Activated effector memory CD4-positive, alpha-beta T cell treated with anti-CD3 and anti-CD28 coated beads, Interleukin-2, amount 50 U/mL, for 16 hours (primary cell): Measurements from ENCODE around the gene MAP3K5.

Experiments used
- DNase-seq: peaks from one replicate; pipeline ENCODE4 v3.0.0-alpha.2; 2020

The MAP3K5 gene

DNA sequence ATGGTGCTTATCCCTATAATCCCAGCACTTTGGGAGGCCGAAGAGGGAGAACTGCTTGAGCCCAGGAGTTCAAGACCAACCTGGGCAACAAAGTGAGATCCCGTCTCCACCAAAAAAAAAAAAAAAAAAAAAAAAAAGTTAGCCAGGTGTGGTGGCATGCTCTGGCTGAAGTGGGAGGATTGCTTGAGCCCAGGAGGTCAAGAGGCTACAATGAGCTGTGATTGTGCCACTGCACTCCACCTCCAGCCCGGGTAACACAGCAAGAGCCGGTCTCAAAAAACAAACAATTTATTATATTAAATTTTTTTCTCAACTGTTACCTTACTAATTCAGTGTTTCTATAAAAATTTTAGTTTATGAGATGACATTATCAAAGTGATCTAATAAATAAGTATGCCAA is 156.7 kb downstream of the MAP3K5 start:
- no peak for DNase-seq

DNA sequence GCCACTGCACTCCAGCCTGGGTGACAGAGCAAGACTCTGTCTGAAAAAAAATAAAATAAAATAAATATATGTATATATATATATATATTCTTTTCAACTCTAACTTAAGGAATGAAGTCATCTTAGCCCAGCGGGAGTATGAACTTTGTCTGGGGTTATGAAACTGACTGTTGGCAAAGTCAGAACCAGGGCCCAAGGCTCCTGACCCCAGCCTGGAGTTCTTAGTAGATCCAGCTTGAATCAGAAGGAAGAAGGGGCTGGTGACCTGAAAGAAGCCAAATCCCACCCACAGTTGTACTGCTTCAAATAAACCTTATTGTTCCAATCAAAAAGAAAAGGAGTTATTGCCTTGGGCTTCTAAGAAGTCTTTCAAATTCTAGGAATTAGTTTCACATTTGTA is 158.9 kb downstream of the MAP3K5 start:
- DNase-seq = no peak

- no peak for DNase-seq
Measured at GRCh38 chr6:136628996-136629395, 163.3 kb downstream of the MAP3K5 start.

DNA sequence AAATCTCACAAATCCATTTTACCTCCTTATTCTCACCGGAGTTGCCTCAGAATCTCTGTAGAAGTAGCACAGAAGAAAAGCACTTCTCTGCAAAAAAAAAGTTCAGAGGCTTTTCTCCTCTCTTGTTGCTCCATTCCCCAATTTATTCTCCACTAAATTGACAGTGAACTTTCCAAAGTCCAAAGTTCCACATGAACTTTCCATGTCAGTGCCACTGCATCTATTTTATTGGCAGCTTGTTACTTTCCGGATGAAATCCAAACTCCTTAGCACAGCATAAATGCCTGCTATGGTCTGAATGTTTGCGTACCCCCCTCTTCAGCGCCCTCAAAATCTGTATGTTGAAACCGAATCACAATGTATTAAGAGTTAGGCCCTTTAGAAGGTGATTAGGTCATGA is 165.1 kb downstream of the MAP3K5 start:
- DNase-seq = no peak

DNA sequence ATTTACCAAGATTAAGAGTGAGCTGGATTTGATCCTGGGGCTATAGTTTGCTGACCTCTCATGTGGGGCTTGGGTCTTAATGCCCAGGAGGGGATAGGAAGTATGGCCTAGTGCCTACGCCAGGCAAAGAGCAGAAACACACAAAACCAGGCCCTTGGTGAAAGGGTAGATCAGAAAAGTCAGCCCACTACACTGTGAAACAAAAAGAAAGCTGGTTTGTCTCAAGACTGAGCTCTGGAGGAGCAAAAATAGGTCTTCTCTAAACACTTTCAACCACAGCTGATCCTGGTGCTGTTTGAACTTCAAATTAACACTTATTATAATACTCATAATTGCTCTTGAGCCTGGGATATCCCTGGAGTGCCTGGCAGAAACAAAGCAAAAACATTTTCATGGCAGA is 167.0 kb downstream of the MAP3K5 start:
- no peak for DNase-seq

- DNase-seq = no peak
Measured at GRCh38 chr6:136624347-136624746, 167.9 kb downstream of the MAP3K5 start.

GRCh38 chr6:136618086-136618485 is 174.2 kb downstream of the MAP3K5 start:
- no peak for DNase-seq

GRCh38 chr6:136616527-136616926 is 175.8 kb downstream of the MAP3K5 start:
- DNase-seq = no peak

DNA sequence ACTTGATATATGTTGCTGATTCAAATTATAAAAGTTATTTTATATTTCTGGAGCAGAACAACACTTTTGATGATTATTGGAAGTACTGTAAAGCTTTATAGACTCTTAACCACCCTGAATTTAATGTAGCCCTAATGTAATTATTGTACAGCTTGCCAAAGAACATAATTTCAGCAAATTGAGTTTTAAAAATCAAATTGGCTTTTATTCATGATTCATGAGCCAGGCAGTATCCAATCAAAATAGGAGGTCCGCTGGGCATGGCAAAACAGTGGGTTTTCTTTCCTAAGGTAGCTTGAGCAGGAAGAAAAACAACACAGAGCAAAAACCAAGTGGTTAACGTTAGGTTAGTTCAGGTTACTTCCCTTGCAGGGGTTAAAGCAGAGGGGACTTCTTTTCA is 177.3 kb downstream of the MAP3K5 start:
- DNase-seq = no peak

GRCh38 chr6:136614350-136614749 is 177.9 kb downstream of the MAP3K5 start:
- no peak for DNase-seq

GRCh38 chr6:136613477-136613876 is 178.8 kb downstream of the MAP3K5 start:
- DNase-seq = no peak

DNA sequence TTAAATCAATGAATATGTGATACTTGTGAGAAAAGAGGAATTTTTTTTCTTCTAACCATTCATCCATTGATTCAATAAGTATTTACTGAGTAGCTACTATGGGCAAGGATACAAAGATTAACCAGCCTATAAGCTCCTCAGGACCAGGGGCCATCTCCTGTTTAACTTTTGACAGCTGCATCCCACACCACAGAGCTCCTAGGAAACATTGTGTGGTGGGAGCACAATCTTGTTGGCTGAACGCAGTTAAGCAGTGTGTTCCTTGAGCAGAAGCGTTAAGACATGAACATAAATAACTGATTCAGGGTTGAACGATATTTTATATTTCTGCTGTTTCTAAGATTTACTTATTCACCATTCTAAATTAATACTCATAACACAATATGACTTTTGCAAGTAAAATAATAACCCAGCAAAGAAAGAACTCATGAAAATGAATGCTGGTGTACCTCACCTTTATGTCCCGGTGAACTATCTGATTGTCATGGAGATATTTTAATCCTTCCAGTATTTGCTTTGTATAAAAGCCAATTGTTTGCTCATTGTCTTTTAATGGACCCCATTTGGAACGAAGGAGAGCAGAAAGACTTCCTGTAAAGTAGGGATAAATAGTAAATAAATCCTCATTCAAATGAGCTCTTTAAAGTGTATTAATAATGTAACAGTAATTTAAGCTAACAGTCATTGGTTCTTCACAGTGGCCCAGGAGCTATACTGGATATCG is 179.4 kb downstream of the MAP3K5 start:
- no peak for DNase-seq

GRCh38 chr6:136611746-136612145 is 180.5 kb downstream of the MAP3K5 start:
- no peak for DNase-seq

DNA sequence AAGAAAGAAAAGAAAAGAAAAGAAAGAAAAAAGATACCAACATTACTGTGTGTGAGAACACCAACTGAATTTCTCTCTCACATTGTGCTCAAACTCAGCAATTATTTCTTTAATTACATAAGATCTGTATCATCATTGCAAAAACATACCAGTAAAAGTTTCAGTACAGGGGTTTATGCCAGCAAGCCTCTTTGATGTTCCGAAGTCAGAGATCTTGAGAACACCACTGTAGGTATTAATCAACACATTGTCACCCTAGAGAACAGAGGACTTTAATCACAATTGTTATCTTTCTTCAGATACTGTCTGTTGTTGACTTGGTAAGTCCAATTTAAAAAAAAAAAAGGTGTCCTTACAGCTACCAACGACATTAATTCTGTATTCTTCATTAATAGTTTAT is 181.1 kb downstream of the MAP3K5 start:
- no peak for DNase-seq

- DNase-seq = no peak
Measured at GRCh38 chr6:136609873-136610706, 182.2 kb downstream of the MAP3K5 start.

GRCh38 chr6:136608991-136609390 is 183.3 kb downstream of the MAP3K5 start:
- no peak for DNase-seq

- peak; percentile 91 for DNase-seq
Measured at GRCh38 chr6:136607932-136608772, 184.1 kb downstream of the MAP3K5 start.

GRCh38 chr6:136607204-136607931 is 184.9 kb downstream of the MAP3K5 start:
- no peak for DNase-seq

GRCh38 chr6:136604928-136605510 is 187.3 kb downstream of the MAP3K5 start:
- no peak for DNase-seq

GRCh38 chr6:136604328-136604825 is 187.9 kb downstream of the MAP3K5 start:
- DNase-seq = no peak

DNA sequence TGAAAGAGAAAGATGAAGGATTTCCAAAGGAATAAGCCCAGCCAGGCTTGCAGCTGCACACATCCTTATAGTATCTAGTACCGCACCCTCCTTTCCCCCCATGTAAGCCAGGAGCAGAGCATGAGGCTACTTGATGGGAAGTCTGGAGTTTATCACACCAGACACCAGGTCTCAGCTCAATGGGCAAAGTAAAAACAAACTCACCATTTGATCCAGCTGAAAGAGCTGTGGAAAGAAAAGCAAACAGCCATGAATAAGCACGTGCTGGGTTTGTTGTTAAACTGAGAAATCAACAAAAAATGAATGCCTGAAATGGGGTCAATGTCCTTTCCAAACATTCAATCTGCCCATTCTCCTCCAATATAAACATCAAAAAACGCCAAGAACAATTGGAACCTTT is 191.5 kb downstream of the MAP3K5 start:
- DNase-seq = no peak
